ENCODE results near the gene MYL6B. TPM values are rescaled to one million over a fixed set of nuclear protein-coding genes. Genes with fewer than 3 reads are reported as not detected.

The MYL6B gene
- total RNA-seq, 1 donor from 2014 or later: 54.1 TPM

- intact Hi-C loops (cut with micrococcal nuclease): no loop called here
- H3K4me3 ChIP-seq: peak overlapping the region; percentile 89
- no peaks in the 10 kb centered on the region for H3K9me3 ChIP-seq (replicated peaks)
- TF ChIP-seq CTCF (IDR thresholded peaks at IDR 0.05; ENCODE audit: borderline replicate concordance): no peak
- H3K36me3 ChIP-seq: peaks cover 36% of the 10 kb centered on the region
- peaks cover 35% of the 10 kb centered on the region for H3K4me1 ChIP-seq
- peak overlapping the region; percentile 92 for H3K27ac ChIP-seq (replicated peaks)
- DNase-seq: no peak
- no peaks in the 10 kb centered on the region for H3K27me3 ChIP-seq (ENCODE audit: low read depth)
Measured at GRCh38 chr12:56104815-56105608, 47.4 kb upstream of the MYL6B start.

- TF ChIP-seq CTCF (IDR thresholded peaks at IDR 0.05; ENCODE audit: borderline replicate concordance): no peak
- Histone ChIP-seq H3K4me1 (peaks cover 35% of the 10 kb centered on the region), H3K27ac (replicated peaks) (peak overlapping the region; percentile 92), H3K9me3 (replicated peaks) (no peaks in the 10 kb centered on the region), H3K4me3 (peak overlapping the region; percentile 89), H3K36me3 (peaks cover 42% of the 10 kb centered on the region), H3K27me3 (ENCODE audit: low read depth) (no peaks in the 10 kb centered on the region)
- no peak for DNase-seq
- intact Hi-C loops (cut with micrococcal nuclease): no loop called here
Measured at GRCh38 chr12:56105609-56105902, 46.8 kb upstream of the MYL6B start.

- Histone ChIP-seq H3K27ac (replicated peaks) (no peak overlapping the region), H3K9me3 (replicated peaks) (no peaks in the 10 kb centered on the region), H3K4me3 (no peak overlapping the region), H3K36me3 (peaks cover 58% of the 10 kb centered on the region), H3K4me1 (peaks cover 35% of the 10 kb centered on the region), H3K27me3 (ENCODE audit: low read depth) (no peaks in the 10 kb centered on the region)
- no peak for DNase-seq
- intact Hi-C loops (cut with micrococcal nuclease): no loop called here
- no peak for TF ChIP-seq CTCF (IDR thresholded peaks at IDR 0.05; ENCODE audit: borderline replicate concordance)
Measured at GRCh38 chr12:56107242-56107641, 45.1 kb upstream of the MYL6B start.

GRCh38 chr12:56110571-56110970 is 41.8 kb upstream of the MYL6B start:
- peaks cover 15% of the 10 kb centered on the region for H3K4me1 ChIP-seq
- intact Hi-C loops (cut with micrococcal nuclease): no loop called here
- no peaks in the 10 kb centered on the region for H3K9me3 ChIP-seq (replicated peaks)
- H3K4me3 ChIP-seq: no peak overlapping the region
- DNase-seq: no peak
- H3K36me3 ChIP-seq: peaks cover 75% of the 10 kb centered on the region
- no peak for TF ChIP-seq CTCF (IDR thresholded peaks at IDR 0.05; ENCODE audit: borderline replicate concordance)
- H3K27me3 ChIP-seq (ENCODE audit: low read depth): no peaks in the 10 kb centered on the region
- no peak overlapping the region for H3K27ac ChIP-seq (replicated peaks)

GRCh38 chr12:56114084-56114483 is 38.3 kb upstream of the MYL6B start:
- Histone ChIP-seq H3K9me3 (replicated peaks) (no peaks in the 10 kb centered on the region), H3K4me1 (peaks cover 28% of the 10 kb centered on the region), H3K36me3 (peaks cover 48% of the 10 kb centered on the region), H3K27ac (replicated peaks) (no peak overlapping the region), H3K27me3 (ENCODE audit: low read depth) (no peaks in the 10 kb centered on the region), H3K4me3 (no peak overlapping the region)
- no peak for TF ChIP-seq CTCF (IDR thresholded peaks at IDR 0.05; ENCODE audit: borderline replicate concordance)
- DNase-seq: no peak
- intact Hi-C loops (cut with micrococcal nuclease): no loop called here

Measured in left ventricle myocardium inferior (tissue), 1 donor.